OCI-LY1 (cell line): ENCODE data around the gene MTPN.

Source experiments
- CTCF ChIP-seq: fragments of 200-600 bp; sonication (generic), shearing (Covaris generic); IDR thresholded peaks from 2 replicates; pipeline ENCODE4 v1.5.1; 2017; ENCODE audit warnings: mild to moderate bottlenecking, antibody characterized with exemption, low read length, moderate library complexity, mixed read lengths
- EZH2 ChIP-seq: fragments of 200-600 bp; sonication (generic), shearing (Covaris generic); IDR thresholded peaks from 2 replicates; pipeline ENCODE4 v1.8.0; 2017; ENCODE audit warnings: borderline replicate concordance, mixed run types, mild to moderate bottlenecking, antibody characterized with exemption, low read length, moderate library complexity, mixed read lengths

- TF ChIP-seq CTCF (no peak), EZH2 (no peak)
These were observed 90.6 kb downstream of the MTPN start for GRCh38 chr7:135886345-135887132.
